Dedifferentiated amniotic fluid mesenchymal stem cell (primary cell): Measurements from ENCODE around the gene SPOCK1.

ENCODE experiments used
- DNase-seq: peaks from one replicate; pipeline ENCODE4 v3.0.0-alpha.2; 2016; ENCODE audit errors: extremely low spot score

The SPOCK1 gene

GRCh38 chr5:137158691-137159090 is 340.4 kb downstream of the SPOCK1 start:
- no peak for DNase-seq

GRCh38 chr5:137156180-137156579 is 342.9 kb downstream of the SPOCK1 start:
- DNase-seq = no peak

- no peak for DNase-seq
These were observed 343.7 kb downstream of the SPOCK1 start for GRCh38 chr5:137155261-137156000.

- DNase-seq = no peak
These were observed 346.5 kb downstream of the SPOCK1 start for GRCh38 chr5:137152616-137153015.

DNA sequence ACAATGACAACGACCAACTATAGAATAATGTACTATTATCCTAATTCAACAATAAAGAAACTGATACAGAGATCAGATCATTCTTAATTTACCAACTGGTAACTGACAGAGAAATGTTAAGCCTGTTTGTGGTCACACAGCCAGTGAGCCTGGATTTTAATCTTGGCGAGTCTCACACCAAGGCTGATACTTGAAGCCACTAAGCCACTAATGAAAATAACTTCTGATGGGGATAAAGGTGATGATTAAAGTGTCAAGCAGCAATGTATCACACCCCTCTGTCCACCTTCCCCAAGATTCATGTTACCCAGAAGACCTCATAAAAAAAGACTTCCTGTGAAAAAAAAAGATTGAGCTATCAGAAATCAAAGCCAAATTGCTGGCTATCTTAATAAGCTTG is 350.5 kb downstream of the SPOCK1 start:
- DNase-seq = no peak

DNA sequence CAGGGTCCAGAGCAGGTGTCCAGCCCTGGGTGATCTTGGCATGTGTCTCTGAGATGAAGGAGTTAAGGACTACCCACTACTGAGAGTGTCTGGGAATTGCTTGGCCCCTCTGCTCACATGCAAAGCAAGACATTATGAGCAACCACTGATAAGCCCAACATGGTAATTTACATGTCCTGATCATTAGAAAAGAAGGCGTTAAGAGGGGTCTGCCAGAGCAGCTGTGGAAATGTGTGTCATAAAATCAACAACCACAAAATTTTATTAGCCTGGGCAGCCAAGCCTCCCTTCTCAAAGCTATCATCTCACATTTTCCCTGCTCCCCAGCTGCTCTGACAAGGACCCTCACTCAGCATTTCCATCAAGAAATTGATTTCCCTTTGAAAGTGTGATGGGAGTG is 351.0 kb downstream of the SPOCK1 start:
- DNase-seq = no peak

- no peak for DNase-seq
These were observed 351.8 kb downstream of the SPOCK1 start for GRCh38 chr5:137147346-137147745.

DNA sequence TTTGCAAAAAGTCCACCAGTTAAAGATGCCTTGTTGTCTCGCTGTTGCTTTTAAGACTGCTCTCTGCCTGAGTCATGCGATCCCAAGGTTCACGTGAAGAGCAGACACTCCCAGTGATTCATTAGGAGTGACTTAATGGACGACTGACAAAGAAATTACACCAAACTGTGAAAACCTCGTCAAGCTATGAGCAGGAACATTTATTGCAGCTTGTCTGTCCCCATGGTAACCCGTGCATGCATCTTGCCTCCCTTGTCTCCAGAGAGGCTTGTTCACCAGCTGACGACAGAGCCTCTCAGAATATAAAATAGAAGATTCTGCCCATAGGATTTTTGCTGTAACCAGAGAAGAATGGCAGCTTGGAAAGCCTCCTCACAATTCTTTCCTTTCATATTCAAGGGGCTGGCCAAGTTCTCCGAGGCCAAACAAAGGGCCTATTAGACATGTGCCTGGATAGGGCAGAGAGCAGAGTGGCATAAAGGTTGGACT is 352.7 kb downstream of the SPOCK1 start:
- DNase-seq = peak; percentile 95

DNA sequence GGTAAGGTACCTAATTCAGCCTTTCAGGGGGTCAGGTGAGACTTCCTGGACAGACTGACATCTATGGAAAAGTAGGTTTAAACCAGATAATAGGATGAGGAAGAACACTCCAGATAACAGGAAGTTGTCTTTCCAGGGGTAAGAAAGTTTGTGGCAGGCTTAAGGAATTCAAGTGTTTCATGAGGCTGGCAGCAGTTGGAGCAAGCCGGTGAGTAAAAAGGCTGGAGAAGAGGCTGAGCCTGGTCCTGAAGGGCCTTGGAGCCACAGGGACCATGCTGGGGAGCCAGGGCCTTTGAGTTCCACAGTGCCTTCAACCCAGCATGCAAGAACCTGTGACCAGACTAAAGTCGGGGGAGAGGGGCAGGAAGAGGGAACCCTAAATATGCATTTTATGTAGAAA is 353.4 kb downstream of the SPOCK1 start:
- DNase-seq = no peak

GRCh38 chr5:137144656-137145055 is 354.5 kb downstream of the SPOCK1 start:
- DNase-seq = no peak

- peak; percentile 76 for DNase-seq
These were observed 356.1 kb downstream of the SPOCK1 start for GRCh38 chr5:137142764-137143605.

GRCh38 chr5:137142346-137142745 is 356.8 kb downstream of the SPOCK1 start:
- no peak for DNase-seq

DNA sequence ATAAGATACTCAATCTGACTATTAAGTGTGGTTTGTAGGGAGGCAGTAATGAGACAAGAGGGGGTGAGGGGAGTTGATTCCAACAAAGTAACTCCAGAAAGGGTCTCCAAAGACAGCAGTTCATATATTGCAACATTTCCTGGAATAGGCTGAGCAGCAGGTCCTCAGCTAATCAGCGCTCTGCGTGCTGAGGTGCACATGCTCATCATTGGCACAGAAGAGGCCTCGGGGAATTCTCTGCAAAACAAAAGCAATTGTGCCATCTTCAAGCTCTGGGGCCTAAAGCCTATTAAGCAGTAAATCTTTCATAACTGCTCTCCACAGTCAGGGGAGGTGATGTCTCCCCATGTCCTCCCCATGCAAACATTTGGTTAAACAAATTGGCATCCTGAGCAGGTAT is 357.3 kb downstream of the SPOCK1 start:
- DNase-seq = no peak

DNA sequence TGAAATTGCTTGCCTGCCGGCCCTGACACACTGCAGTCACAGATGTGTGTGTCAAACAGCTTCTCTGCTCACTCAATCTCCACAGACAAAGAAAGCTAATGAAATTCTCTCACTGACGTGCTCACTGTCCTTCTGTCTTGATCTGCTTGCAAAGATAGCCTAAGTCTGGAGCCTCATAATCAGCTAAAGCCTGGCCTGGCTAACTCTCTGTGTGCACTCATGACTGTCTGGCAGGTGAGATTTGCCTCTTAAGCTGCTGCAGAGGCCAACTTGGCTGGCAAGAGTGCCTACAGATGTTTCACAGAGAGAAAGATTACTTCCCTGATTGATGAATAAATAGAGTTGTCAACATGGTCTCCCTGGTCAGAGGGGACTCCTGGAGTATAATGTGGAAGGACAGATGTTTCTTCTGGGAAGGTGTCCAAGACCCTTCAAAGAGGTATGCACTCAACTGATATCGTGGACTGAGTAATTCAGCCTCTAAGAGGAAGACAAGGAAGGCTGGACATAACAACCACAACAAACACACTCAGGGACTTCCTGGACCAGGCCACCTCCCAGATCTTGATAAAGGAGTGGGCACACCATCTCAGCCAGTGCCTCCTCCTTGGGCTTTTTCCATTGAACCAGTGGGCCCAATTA is 362.0 kb downstream of the SPOCK1 start:
- no peak for DNase-seq

- DNase-seq = no peak
These were observed 364.1 kb downstream of the SPOCK1 start for GRCh38 chr5:137134920-137135532.

GRCh38 chr5:137129886-137130680 is 369.0 kb downstream of the SPOCK1 start:
- DNase-seq = no peak

GRCh38 chr5:137128012-137128411 is 371.1 kb downstream of the SPOCK1 start:
- no peak for DNase-seq

- DNase-seq = no peak
These were observed 372.3 kb downstream of the SPOCK1 start for GRCh38 chr5:137126829-137127228.

DNA sequence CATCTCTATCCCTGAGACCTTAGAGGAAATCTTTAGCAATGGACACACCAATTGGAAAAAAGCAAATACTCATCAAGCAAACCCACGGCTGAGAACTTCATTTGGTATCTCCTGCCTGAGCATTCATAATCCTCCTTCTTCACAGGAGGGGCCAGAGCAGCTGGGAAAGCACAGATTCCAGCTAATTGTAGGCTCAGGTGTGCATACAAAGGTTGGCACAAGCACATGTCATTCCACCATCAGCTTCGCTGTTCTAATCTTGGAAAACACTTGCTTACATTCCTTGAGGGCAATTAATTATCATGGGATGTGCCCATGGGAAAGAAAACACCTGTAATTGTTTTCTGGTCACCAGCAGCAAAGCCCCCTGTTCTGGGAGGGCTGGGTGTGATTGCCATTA is 376.6 kb downstream of the SPOCK1 start:
- DNase-seq = no peak

- peak; percentile 29 for DNase-seq
These were observed 377.1 kb downstream of the SPOCK1 start for GRCh38 chr5:137122075-137122474.

DNA sequence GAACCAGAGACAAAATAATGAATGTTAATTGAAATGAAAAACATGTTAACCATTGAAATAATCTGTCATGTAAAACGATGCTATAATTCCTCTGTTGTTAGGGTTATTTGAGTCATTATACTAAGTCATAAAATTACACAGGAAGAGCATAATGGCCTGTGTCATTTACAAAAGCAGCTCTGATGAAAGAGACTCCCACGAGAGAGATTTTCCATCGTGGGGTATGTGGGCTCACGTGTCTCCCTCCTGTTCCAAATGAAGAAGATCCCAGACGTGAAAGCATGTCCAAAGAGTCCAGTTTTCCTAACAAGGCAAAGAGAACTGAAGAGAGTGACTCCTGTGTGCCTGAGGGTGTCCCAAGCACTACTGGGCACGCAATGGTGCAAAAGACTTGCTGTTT is 379.8 kb downstream of the SPOCK1 start:
- DNase-seq = no peak
